CD4-positive, alpha-beta T cell treated with Interleukin-15 for 4 hours (primary cell): Measurements from ENCODE around the gene SEPTIN3.
A peak's percentile ranks its signal among the peaks of the same experiment; 100 is the strongest.
"Not testable (repeated sequence)": the region's sequence is repeated elsewhere in the genome, so short reads cannot be mapped to it uniquely, and the experiment has no call there.

ENCODE experiments used
- DNase-seq: peaks from one replicate; pipeline ENCODE4 v3.0.0-alpha.2; 2020; ENCODE audit warnings: low spot score

The SEPTIN3 gene

DNA sequence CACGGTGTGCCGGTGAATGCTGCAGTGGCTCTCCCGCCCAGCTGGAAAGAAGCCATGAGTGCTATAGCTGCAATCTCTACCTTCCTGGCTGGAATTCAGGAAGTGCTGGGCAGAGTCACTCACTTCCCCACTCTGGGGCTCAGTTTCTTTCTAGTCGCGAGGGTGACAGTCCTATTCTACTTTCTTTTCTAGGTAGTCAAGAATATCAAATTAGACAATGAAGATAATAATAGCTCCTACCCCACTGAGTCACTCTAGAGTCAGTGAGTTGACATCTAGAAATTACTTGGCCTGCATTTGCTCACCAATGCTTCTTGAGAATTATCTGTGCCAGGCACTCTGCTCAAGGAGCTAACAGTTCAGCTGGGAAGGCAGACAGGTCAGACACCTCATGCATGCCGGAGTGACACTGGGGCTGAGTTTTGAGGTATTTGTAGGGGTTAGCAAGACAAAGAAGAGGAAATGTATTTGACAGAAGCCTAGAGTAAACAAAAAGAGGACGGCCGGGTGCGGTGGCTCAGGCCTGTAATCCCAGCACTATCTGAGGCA is 25.5 kb upstream of the SEPTIN3 start:
- no peak for DNase-seq

DNA sequence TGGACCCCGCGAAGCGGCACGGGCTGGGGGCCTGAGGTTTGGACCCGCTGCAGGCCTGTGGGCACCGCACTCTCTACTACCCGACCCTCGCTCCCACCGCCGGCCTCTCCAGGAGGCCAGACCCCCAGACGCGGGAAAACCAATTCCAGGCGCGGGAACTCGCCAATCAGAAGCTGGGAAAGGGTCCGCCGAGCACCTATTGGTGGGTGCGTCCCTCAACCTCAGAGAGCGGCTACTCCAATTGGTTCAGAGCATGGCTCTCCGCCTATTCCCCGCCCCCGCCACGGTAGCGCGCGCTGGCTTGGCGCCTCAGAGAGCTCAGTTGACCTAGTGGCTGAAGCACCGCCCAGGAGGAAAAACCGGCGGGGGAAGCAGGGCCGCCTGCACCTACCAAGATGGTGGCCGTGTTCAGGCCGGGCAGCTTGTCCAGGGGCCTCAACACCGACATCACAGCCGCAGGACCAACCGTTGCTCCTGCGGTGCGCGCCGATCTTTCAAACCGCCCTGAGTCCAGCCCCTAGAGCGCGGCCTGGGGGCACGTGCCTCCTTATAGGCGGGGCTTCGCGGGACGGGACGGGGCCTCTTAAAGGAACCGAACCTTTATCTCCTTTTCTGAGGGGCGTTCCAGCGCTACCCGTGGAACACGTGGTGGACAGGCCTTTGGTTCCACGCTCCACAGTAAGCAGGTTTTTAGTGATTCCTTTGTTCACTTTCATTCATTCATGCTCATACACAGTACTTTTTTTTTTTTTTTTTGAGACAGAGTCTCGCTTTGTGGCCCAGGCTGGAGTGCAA is 22.4 kb upstream of the SEPTIN3 start, which contains the start of gene CENPM:
CENPM (minus strand) TSS at position 524 of the 795 bp plus-strand sequence; CDS start at position 448, 76 bp downstream.
- DNase-seq = peak; percentile 83

DNA sequence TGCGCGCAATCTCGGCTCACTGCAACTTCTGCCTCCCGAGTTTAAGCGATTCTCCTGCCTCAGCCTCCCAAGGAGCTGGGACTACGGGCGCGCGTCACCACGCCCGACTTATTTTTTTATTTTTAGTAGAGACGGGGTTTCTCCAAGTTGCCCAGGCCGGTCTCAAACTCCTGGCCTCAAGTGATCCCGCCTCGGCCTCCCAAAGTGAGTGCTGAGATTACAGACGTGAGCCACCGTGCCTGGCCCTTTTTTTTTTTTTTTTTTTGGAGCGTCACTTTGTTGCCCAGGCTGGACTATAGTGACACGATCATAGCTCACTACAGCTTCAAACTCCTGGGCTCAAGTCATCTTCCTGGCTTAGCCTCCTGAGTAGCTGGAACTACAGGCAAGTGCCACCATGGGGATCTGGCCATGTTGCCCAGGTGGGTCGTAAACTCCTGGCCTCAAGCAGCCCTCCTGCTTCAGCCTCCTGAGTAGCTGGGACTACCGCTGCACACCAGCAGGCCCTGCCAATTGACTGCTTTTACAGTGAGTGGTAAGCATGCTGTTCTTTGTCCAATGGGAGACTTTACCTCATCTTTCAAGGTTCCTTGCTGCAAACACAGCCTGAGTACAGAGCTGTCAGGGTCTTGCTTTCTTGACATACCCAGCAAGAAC is 21.7 kb upstream of the SEPTIN3 start:
- DNase-seq = no peak

DNA sequence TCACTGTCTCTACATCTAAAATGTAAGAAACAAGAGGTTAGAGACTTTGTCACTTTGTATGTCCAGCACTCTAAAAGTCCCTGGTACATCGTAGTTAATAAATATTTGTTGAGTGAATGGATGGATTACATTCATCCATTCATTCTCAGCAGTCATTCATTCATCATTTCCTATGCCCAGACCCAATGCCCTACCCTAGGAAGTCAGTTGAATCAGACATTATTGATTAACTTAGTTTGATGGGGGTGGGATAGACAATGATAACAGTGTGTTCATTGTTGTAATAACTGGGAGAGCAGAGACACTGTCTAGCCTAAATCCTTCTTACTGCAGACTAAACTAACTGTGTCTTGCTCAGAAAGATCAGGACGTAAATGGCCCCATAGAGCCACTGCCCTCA is 21.1 kb upstream of the SEPTIN3 start:
- DNase-seq = no peak

DNA sequence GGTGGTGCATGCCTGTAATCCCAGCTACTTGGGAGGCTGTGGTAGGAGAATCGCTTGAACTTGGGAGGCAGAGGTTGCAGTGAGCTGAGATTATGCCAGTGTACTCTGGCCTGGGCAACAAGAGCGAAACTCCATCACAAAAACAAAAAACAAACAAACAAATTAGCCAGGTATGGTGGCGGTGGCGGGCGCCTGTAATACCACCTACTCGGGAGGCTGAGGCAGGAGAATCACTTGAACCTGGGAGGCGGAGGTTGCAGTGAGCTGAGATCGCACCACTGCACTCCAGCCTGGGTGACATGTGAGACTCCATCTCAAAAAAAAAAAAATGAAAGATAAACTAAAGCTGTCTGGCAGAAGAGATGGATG is 20.3 kb upstream of the SEPTIN3 start:
- not testable (repeated sequence) for DNase-seq

DNA sequence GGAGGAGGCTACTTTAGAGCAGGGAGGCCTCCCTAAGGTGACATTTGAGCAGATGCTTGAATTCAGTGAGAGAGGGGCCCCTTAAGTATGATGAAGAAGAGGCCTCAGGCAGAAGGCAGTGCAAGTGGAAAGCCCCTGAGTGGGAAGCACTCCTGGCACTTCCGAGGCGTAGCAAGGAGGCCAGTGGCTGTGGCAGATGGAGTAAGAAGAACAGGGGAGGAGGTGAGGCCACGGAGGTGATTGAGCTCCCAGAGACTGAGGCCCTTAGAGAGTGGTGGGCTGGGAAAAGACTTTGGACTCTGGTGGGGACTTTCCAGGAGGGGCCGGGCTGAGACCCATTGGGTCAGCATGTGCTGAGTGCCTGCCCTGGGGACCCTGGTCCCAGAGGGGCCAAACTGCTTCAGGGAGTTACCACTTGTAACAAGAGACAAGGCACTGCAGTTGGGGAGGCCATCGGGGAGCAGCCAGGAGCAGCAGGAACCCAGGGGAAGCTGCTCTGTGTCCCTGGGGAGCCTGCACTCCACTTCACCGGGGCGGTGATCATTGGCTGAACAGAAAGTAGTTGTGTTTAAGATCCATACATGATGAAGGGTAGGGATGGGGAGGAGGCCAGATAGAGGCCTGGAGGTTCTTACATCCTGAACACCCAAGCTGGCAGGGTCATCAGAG is 19.8 kb upstream of the SEPTIN3 start:
- no peak for DNase-seq

DNA sequence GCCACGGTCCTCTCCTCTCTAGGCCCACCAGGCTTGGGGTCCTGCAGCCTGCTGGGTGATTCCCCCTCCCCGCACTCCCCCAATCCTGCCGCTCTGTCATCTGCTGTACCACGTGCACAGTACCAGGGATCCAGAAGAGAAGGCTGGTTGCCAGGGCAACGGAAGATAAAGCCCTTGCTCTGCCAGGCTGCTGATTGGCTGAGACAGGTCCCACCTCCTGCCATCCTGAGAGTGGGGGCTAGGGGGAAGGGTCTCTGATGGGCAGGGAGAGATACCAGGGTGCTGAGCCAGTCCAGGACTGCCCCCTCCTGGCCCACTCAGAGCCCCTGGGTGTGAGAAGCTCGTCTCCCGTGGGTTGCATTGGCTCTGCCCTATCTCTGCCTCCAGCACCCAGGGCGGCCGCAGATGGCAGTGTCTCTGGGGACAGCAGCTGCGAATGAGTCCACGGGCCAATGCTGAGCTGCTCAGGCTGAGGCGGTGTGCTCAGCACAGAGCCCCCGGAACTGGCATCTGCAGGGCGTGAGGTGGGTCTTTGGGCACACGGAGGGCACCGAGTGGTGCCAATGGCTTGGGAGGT is 17.3 kb upstream of the SEPTIN3 start, which contains the start of gene SMIM45:
SMIM45 (plus strand) TSS at position 253 of the 577 bp plus-strand sequence.
- DNase-seq = no peak

DNA sequence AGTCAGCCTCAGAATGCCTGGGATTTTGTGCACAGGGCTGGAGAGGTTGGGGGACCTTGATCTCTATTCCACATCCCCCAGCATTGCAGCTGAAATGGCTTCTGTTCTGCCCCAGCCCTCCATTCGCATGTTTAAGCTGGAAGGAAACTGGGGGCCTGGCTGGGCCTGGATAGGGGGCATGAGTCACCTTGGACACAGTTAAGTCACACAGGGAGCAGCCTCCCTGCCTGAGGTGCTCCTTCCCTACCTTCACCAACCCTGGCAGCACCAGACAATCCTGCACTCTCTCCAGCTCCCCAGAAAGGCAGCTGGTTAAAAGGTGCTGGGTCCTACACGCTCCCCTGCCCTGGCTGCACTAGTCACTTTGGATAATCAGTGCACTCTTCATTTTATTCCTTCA is 16.5 kb upstream of the SEPTIN3 start:
- no peak for DNase-seq

DNA sequence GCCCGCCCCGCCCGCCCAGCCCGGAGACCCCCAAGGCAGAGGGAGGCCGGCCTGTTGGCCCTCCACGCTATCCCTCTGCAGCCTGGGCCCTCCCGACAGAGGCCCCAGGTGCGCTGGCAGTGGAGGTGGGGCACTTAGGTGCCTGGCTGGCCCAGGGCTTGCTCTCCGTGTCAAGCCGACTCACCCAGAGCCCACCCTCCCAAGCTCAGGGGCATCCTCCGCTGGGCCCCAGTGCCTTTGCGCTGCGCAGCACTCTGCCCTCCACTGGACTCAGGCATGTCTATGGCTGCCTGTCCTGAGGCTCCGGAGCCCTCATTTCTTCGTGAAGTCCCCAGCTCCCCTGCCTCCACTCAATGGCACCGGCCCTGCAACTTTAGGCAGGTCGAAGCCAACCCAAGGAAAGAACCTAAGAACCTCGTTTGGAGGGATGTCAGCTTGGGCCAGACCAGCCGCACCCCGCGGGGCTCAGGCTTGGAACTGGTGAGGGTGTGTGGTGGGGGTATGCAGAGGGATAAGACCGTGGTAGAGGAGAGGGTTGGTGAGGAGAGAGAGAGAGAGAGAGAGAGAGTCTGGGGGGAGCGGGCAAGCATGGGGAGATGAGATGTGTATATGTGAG is 11.2 kb upstream of the SEPTIN3 start:
- DNase-seq = no peak

DNA sequence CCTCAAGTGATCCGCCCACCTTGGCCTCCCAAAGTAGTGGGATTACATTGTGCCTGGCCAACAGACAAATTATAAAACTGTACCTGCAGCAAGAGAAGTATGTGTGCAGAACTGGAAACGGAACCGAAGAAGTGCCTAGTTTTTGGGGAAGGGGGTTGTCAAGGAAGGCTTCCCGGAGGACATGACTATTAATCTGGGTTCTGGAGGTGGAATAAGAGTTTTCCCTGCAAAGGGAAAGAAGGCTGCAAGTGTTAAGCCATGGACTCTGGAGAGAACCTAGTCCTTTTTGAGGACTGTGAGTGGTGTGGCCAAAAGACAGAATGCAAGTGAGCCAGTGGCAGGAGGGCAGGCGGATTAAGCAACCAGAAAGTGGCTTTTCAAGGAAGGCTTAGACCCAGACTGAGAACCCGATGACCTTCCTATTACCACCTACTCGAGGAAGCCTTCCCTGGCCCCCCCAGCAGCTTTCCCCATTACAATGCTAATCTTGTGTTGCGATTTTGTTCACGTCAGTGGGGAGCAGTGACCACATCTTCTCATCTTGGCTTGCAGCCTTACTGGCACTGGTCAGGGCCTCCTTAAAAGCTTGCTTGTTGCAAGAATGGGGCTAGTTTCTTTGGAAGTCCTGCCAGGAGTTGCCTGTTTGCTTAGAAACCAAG is 5.7 kb upstream of the SEPTIN3 start:
- DNase-seq = no peak

DNA sequence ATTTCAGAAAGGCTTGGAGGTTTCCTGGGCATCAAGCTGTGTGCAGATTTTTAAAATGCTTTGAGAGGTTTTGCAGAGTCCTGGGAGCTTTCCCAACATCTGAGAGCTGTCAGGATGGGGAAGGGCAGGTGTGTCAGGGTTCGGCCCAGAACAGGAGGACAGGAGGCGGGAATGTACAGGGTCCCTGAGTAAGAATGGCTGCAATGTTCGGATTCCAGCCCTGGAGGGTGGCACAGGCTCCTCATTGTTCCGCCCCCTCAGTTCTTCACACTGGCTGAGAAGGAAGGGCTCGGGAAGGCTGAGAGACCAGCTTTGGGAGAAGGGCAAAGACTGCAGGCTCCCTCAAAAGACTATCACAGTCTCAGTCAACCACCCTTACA is 5.1 kb upstream of the SEPTIN3 start:
- DNase-seq = no peak

DNA sequence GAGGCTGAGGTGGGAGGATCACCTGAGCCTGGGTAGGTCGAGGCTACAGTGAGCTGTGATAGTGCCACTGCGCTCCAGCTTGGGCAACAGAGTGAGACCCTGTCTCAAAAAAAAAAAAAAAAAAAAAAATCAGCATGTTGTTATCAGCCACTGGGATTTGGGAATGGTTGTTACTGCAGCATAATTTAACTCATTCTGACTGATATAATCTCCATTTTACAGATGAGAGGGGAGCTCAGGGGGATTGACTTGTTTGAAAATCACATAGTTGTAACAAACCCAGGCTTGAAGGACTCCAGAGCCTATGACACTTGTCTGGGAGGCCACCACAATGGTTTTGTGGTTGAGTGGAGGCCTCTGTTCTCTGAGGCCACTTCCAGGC is 3.0 kb upstream of the SEPTIN3 start:
- DNase-seq = no peak

DNA sequence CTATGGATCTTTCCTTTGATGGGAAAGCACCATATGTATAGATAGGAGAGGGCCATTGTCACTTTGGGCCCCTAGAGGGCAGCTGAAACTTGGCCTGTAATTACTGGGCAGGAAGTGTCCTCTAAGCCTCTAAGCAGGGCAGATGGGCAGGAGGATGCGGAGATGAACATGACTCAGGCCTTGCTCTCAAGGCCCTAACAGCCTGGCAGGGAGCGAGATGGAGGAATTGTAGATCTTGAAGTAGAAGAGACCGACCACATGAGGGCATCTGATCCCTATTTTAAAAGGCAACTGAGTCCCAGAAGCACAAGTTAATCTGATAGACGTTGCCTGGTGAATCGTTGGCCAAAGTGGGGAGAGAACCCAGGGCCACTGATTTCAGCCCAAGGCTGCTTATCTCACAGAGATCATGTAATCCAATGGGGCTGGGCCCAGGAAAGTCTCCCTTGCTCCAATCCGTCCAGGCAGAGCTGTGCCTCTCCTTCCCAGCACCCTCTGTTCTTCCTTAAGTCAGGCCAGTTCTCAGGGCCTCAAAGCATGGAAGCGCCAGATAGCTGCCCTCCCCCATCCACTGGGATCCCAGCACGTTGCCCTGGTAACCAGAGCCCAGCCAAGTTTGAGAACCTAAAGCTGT is 2.5 kb upstream of the SEPTIN3 start:
- DNase-seq = peak; percentile 55

DNA sequence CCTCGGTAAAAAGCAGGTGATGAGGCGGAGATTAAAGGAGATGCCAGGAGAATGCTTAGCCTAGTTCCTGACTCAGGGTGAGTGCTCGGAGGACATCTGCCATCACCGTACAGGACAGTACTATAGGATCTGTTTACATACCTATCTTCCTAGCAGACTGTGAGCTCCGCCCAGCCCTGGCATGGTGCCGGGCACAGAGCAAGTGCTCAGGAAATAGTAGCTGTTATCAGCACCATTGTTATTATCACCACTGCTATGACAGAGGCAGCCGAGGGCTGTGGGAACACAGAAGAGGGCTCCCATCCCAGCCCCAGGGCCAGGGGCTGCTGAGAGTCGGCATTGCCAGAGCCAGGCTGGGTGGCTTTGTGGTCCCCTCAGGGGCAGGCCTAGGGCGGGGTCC is 642 bp upstream of the SEPTIN3 start:
- no peak for DNase-seq

DNA sequence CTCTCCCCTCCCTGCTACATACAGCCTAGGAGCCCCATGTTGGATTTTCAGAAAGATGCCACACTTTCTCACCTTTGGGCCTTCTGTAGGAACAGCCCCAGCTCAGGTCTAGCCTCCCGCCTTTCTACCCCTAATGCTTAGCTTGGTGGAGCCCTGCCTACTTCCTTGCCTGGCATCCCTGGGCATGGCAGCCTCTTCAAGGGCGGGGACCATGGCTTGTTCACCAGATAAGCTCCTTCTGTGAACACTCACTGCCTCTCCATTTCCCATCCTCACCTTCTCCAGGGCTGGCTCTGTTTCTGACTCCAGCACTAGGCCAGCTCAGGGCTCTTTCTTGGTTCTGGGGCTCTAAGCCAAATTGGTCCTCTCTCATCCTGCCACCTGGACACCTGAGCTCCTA is 1.4 kb downstream of the SEPTIN3 start:
- DNase-seq = no peak

DNA sequence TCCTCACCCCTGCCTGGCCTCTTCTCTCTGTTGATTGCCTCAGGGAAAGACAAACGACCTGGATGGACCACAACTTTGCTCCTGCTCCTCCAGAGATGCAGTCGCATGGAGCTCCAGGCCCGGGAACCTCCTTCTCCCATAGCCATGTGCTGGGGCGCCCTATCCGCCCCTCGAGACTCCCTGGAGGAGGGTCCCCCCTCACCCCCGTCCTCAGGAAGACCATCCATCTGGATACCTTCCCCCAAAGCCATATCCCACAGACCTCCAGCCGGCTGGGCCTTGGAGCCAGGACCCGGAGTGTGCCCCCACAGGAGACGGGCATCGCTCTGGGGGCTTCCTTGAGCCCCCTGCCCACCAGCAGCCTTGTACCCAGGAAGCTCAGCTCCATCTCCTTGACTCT is 2.2 kb downstream of the SEPTIN3 start:
- DNase-seq = no peak

DNA sequence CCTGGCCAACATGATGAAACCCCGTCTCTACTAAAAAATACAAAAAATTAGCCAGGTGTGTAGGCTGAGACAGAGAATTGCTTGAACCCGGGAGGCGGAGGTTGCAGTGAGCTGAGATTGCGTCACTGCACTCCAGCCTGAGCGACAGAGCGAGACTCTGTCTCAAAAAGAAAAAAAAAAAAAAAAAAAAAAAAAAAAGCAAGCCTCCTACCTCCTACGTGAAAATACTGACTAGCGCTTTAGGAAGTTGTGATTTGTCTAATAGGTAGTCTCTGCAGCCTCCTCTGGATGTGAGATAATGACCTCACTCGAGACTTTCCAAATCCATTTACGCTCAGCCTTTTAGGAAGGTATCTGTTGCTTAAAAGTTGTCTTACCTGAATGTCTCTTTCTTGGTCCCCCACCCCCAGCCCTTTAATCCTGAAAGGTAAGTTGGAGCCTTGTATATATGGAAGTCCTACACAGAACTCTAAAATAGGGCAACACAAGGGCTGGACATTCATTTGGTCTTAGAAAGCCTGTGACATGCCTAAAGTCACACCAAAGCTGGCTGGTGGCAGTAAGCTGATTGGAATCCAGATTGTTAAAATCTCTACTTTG is 5.5 kb downstream of the SEPTIN3 start:
- no peak for DNase-seq

DNA sequence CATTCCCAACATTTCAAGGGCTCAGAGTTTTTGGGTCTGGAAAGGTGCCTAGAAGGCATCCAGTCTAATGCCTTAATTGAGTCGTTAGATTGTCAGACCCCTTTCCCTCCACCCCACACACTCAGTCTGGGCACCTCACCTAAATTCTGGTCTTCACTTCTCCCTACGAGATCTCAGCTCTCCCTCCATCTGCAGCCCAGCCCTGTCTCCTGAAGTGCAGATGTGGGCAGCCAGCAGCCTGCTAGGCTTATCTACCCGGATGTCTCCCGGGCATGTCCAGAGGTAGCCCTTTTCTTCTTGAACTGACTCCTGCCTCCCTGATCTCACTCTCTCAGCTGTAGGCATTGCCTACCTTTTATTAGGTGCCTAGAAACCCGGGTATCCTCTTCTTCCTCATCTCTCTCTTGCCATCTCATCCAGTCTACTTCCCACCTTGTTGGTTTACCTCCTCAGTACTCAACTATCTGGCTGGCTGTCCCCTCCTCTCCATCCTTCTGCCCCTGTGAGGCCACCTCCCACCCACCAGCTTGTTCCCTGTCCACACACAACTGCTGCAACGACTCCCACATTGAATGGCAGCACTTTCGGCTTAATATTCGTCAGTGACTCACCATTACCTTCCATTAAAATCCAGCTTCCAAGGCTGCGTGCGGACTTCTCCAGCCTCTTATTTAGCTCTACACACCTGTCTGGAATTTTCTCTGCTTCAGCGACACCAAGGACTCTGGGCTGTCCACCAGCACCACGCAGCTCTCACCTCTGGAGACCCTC is 6.2 kb downstream of the SEPTIN3 start:
- no peak for DNase-seq

DNA sequence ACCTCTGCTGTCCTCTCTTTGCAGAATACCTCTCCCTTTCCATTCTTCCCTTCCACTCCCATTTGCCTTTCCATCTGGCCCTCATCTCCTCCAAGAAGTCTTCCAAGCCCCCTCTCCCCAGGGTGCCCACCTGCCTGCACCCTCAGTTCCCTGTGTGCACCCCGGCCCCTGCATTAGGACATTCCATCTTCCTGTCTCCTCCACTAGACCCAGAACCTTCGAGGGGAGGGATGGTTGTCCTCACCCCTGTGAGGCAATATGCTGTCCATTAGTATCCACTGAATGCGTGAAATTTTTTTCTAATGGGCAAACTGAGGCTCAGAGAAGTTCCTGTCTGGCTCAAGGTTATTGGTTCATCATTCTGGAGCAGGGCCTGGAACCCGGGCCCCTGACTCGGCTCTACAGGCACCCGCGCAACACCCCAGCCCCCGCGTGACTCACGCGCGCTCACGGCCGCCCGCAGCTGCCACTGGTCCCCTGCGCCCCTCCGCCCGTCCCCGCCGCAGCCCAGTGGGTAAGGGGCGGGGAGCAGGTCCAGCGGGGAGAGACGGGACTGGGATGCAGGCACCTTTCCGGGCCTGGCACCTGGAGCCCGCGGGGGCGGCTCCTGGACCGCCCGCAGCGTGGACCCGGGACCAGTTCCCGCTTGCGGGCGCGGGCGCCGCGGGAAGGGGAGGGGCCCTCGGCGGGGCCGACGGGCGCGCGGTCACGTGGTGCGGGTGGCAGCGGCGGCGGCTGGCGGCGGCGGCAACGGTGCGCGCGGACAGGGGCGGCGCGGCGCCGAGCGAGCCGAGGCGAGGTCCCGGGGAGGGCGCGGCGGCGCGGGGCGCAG is 7.0 kb downstream of the SEPTIN3 start:
- peak; percentile 27 for DNase-seq
